Central memory CD4-positive, alpha-beta T cell (primary cell): ENCODE results near the gene ZNF558.

Experiments
- DNase-seq: peaks from one replicate; pipeline ENCODE4 v3.0.0; 2022
- total RNA-seq, 3 experiments: gene quantifications; one replicate each; lab custom pipeline; 2026; lab: John Stamatoyannopoulos, UW

ZNF558 gene
- 39.5 to 64.4 (median 51.2) reads per million in 3 experiments for total RNA-seq

- peak; percentile 100 for DNase-seq
These were observed at the start of gene ZNF558, which contains the start of gene MBD3L1 for GRCh38 chr19:8832132-8833021. Gene ZNF558, minus strand, starts transcription at chr19:8832304. Its CDS starts 9,645 bp downstream, at chr19:8822659. Gene MBD3L1, plus strand, starts transcription at chr19:8832377. Its CDS starts 10,302 bp downstream, at chr19:8842679.

- DNase-seq: no peak
These were observed 49.4 kb upstream of the ZNF558 start for GRCh38 chr19:8881512-8881911.

DNA sequence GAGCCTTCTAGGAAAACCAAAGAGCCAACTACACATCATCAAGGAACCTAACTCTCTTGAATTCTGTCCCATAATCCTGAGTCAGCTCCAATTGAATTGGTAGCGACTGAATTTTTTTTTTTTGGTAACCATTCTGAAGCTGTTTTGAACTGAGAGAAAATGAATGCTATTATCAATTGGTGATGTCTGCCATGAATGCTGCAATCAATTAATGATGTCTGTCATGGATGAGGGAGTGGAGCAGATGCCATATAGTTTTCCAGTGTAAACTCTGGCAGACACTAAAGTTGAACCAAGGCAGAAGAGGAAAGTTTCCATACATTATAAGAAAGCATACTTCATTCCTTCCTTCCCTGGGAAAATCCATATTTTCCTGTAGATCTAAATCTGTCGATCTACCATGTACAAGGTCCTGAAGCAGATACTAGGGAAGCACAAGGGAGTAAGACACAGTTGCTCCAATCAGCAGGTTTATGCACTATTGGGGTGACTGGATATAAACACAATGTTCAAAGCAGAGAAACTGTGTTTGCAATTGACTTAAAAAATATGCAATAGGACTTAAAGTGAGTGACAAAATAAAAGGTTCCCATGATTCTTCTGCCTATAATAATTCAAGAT lies 48.9 kb upstream of the ZNF558 start:
- DNase-seq: no peak

DNA sequence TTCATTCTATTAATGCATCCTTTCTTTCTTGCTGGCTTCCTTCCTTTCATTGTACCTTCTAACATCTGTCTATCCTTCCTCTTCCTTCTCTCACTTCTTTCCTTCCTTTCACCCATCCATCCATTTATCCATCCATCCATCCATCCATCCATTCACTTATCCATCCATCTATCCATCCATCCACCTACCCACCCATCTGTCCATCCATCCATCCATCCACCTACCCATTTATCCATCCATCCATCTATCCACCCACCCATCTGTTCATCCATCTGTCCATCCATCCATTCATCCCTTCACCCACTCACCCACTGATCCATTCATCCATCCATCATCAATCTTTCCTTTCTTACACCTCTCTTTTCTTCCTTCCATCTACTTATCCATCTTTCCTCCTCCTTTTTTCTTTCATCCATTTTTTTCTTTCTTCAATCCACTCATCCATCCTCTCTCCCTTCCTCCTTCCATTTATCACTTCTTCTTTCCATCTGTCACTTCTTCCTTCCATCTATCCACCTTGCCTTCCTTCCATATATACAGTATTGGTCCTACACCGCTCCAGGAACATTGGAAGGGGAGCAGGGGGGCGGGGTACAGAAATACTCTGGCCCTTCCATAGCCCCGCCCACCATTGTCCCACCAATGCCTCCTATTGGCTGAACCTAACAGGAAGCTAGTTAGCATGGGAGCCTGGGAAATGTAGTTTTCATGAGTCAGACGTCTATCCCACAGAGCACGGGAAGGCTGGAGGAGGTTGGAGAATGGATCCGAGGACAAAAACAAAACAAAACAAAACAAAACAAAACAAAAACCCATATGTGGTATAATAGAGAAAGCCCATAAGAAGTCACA lies 46.0 kb upstream of the ZNF558 start:
- no peak for DNase-seq

- DNase-seq: no peak
These were observed 34.2 kb upstream of the ZNF558 start for GRCh38 chr19:8866344-8866743.

DNA sequence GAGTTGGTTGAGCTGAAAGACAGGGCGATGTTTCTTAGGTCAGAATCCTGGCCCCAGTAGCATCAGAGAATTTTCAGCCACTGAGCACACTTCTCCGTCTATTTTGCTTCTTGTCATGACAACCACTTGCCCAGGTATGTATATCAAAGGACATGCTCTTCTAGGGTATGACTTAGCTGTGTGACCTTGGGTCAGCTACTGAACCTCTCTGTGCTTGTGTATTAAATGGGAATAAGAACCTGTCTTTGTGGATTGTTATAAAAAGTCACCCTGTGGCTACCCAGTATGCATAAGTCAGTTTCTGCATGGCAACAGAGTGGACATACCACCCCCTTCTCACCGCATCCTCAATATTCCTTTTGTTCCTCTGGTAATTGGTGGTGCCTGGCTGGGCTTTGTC lies 26.2 kb upstream of the ZNF558 start:
- DNase-seq: no peak

DNA sequence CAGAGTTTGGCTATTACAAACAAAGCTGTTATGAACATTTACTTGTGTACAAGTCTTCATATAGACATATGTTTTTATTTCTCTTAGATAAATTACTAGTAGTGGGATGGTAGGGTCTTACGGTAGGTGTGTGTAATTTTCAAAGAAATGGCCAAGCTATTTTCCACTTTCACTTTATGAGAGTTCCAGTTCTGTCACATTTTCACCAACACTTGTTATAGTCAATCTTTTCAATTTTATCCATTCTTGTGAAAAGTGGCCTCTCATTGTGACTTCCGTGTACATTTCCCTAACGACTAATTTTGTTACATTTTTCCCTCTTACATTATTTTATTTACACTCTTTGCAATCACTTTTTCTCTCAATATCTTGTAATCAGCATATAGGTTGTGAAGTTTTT lies 18.4 kb upstream of the ZNF558 start:
- DNase-seq: no peak

GRCh38 chr19:8849232-8849631 lies 17.1 kb upstream of the ZNF558 start:
- DNase-seq: no peak

- no peak for DNase-seq
These were observed 14.7 kb upstream of the ZNF558 start for GRCh38 chr19:8846819-8847218.

DNA sequence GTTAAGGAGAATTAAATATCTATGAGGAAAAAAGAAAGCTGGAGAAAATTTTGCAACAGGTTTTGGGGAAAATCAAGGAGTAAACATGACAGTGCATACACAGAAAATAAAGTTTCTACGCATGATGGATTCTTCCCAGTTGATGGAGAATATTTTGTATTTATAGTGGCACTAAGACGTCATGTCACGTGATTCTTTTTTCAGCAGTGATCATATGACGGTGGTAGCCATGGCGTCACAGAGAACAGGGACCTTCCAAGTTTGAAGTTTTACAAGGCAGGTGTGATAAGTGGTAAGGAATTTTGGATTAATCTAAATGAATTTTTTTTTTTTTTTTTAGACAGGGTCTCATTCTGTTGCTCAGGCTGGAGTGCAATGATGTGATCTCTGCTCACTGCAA lies 8.6 kb upstream of the ZNF558 start:
- DNase-seq: no peak

DNA sequence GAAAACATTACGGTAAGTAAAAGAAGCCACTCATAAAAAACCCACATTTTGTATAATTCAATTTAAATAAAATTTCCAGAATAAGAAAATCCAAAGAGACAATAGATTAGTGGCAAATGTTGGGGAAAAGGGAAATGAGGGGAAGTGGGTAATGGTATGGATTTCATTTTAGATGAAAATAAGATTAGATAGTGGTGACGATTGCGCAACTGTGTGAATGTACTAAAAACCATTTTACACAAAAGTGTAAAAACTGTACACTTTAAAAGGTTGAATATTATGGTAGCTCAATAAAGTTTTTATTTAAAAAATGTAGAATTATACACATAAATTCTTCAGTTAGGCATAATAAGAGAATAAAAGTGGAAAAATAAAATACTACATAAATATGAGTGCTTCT lies 3.8 kb upstream of the ZNF558 start:
- DNase-seq: no peak

GRCh38 chr19:8835446-8835845 lies 3.3 kb upstream of the ZNF558 start:
- DNase-seq: no peak

- DNase-seq: no peak
These were observed 322 bp downstream of the ZNF558 start for GRCh38 chr19:8831832-8832131.

DNA sequence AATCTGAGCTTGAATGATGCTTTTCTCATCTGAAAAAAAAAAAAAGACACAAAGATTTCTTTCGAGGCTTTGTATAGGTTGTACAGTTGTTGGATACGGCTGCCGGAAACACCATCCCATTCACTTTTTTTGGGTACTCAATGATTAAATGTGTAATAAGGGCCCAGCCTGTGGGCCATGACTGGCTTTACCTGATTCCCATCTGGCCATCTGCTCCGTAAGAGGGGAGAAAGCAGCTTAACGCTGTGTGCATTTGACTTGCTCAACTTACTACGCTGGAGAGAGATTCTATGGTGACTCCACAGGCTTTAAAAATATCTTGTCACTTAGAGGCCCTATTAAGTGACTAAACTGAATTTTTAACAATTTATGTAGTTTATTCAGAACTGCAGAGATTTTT lies 731 bp downstream of the ZNF558 start:
- no peak for DNase-seq

- no peak for DNase-seq
These were observed 4.8 kb downstream of the ZNF558 start for GRCh38 chr19:8827277-8827676.

GRCh38 chr19:8826371-8826770 lies 5.7 kb downstream of the ZNF558 start:
- no peak for DNase-seq

GRCh38 chr19:8821748-8822241 lies 10.3 kb downstream of the ZNF558 start:
- DNase-seq: no peak

DNA sequence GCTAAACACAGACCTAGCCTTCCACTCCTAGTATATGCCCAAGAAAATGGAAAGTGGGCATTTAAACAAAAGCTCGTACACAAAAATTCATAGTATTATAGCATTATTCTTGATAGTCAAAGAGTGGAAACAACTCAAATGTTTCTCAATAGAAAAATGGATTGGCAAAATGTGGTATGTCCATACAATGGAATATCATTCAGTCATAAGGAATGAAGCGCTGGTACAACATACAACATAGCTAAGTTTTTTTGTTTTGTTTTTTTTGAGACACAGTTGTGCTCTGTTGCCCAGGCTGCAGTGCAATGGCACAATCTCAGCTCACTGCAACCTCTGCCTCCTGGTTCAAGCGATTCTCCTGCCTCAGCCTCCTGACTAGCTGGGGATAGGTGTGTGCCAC lies 11.9 kb downstream of the ZNF558 start:
- DNase-seq: no peak

- no peak for DNase-seq
These were observed 16.3 kb downstream of the ZNF558 start for GRCh38 chr19:8815780-8816179.

- DNase-seq: no peak
These were observed 17.9 kb downstream of the ZNF558 start for GRCh38 chr19:8814176-8814575.

DNA sequence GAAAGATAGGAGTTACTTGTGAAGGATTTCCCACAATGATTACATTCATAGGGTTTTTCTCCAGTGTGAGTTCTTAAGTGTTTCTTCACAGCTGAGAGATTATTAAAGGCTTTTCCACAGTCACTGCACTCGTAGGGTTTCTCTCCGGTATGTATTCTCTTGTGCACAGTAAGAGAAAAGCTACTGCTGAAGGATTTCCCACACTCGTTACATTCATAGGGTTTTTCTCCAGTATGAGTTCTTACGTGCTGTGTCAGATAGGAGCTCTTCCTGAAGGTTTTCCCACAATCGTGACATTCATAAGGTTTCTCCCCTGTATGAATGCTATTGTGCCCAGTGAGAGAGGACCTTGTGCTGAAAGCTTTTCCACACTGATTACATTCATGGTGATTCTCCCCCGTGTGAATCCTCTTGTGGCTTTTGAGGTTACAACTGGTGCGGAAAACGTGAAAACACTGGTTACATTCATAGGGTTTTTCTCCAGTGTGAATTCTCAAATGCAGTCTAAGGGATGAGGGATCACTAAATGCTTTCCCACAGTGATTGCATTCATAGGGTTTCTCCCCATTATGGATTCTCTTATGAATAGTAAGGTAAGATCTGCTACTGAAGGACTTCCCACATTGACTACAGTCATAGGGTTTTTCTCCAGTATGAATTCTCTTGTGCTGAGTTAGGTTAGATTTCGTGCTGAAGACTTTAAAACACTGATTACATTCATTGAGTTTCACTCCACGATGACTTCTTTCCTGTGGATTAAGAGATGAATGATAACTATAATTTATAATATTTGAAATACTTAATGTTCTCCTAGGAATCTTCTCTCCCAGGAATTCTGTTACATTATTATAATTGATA lies 20.6 kb downstream of the ZNF558 start:
- DNase-seq: no peak

DNA sequence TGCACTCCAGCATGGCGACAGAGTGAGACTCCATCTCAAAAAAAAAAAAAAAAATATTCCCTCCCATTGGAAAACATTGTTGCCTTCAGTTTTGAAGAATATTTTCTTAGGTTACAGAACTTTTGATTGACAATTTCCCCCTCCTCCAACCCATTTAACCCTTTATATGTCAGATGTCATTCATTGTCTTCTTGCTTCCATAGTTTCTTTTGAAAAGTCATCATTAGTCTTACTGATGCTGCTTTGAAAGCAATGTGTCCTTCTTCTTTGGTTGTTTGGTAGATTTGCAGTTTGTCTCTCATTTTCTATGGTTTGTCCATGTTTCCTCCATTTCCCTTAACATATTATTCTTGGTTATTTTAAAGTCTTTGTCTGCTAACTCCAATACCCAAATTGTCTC lies 25.4 kb downstream of the ZNF558 start:
- no peak for DNase-seq
